K562 (cell line): Measurements from ENCODE around the gene HPCAL1. TPM values are rescaled to one million over a fixed set of nuclear protein-coding genes. Genes with fewer than 3 reads are reported as not detected.

Experiments
- DMBX1 ChIP-seq: fragments of 250-450 bp; sonication (Bioruptor Pico); IDR thresholded peaks from 2 replicates; pipeline ENCODE4 v1.8.0; 2022; ENCODE audit warnings: inconsistent platforms, mild to moderate bottlenecking, moderate library complexity, borderline replicate concordance
- FOXP4 ChIP-seq: sonication (generic); formaldehyde crosslinking; IDR thresholded peaks from 2 replicates; pipeline ENCODE4 v1.8.0; 2022; ENCODE audit warnings: mild to moderate bottlenecking, missing genetic modification reagents, borderline replicate concordance
- GABPA ChIP-seq: fragments of 200-800 bp; sonication (Bioruptor generic); conservative IDR thresholded peaks from 2 replicates; pipeline ENCODE4 v1.6.1; 2016; ENCODE audit warnings: low read depth, missing genetic modification characterization, missing compliant biosample characterization
- KDM1A ChIP-seq, 2 experiments: fragments of 450-650 bp; IDR thresholded peaks; 2 replicates each; pipeline ENCODE4 v1.6.1; 2016; ENCODE audit warnings: mild to moderate bottlenecking in 2 of 2
- MYBL2 ChIP-seq, 2 experiments: fragments of 450-650 bp in 1 of 2; sonication (generic) in 1 of 2; formaldehyde crosslinking in 1 of 2; IDR thresholded peaks; 2 replicates each; pipeline versions ENCODE4 v1.6.1 to v1.8.1; 2017 to 2022; ENCODE audit warnings: borderline replicate concordance in 1 of 2, inconsistent platforms in 1 of 2, low read depth in 1 of 2, mild to moderate bottlenecking in 1 of 2, missing genetic modification reagents in 1 of 2, moderate library complexity in 1 of 2
- RREB1 ChIP-seq: fragments of 250-450 bp; sonication (Bioruptor Pico); IDR thresholded peaks from 2 replicates; pipeline ENCODE4 v1.4.0; 2020
- SMAD3 ChIP-seq: fragments of 450-650 bp; formaldehyde crosslinking; conservative IDR thresholded peaks from 2 replicates; pipeline ENCODE4 v1.4.0; 2020; ENCODE audit warnings: mild to moderate bottlenecking
- SMAD4 ChIP-seq: fragments of 250-450 bp; sonication (Bioruptor Pico); conservative IDR thresholded peaks from 2 replicates; pipeline ENCODE4 v1.8.0; 2021; ENCODE audit warnings: inconsistent platforms, mild to moderate bottlenecking, moderate library complexity
- SRSF3 ChIP-seq: fragments of 200-400 bp; formaldehyde crosslinking; IDR thresholded peaks from 2 replicates; pipeline ENCODE4 v1.6.1; 2016; ENCODE audit warnings: mild to moderate bottlenecking, low read length, moderate library complexity; ENCODE audit not compliant: insufficient read depth
- TFE3 ChIP-seq: fragments of 450-650 bp; formaldehyde crosslinking; IDR thresholded peaks from 2 replicates; pipeline ENCODE4 v1.4.0; 2020; ENCODE audit warnings: mild to moderate bottlenecking, mixed read lengths
- VEZF1 ChIP-seq: fragments of 200-800 bp; sonication (Bioruptor generic); IDR thresholded peaks from 2 replicates; pipeline ENCODE4 v1.6.1; 2017; ENCODE audit warnings: missing genetic modification characterization, missing compliant biosample characterization
- ZBTB12 ChIP-seq: fragments of 250-450 bp; sonication (Bioruptor Pico); IDR thresholded peaks from 2 replicates; pipeline ENCODE4 v1.4.0; 2020
- ZBTB7A ChIP-seq: IDR thresholded peaks from 2 replicates; pipeline ENCODE4 v1.6.1; 2011; ENCODE audit warnings: low read depth, mild to moderate bottlenecking, low read length, moderate library complexity, borderline replicate concordance; ENCODE audit not compliant: control insufficient read depth
- ZFPM2 ChIP-seq: fragments of 250-450 bp; sonication (Bioruptor Pico); IDR thresholded peaks from 2 replicates; pipeline ENCODE4 v1.5.1; 2022; ENCODE audit warnings: mild to moderate bottlenecking
- polyA plus RNA-seq, 8 experiments: library from polyadenylated mRNA; depleted of rRNA in 4 of 8; stranded (reverse) in 5 of 8; unstranded in 3 of 8; fragments of >200 nt; fragmentation: Nextera tagmentation in 2 of 8; fragmentation: Illumina TruSeq in 1 of 8; extraction: Ambion mirVana in 2 of 8; extraction: Trizol in 1 of 8; gene quantifications; 2 replicates each; pipeline versions ENCODE4 v1.2.1 to v1.2.3, GENCODE V29; 2011 to 2014; ENCODE audit warnings: inconsistent platforms in 1 of 8, missing spikeins in 1 of 8
- total RNA-seq, 7 experiments: library from RNA; depleted of rRNA in 6 of 7; stranded (reverse); fragments of >200 nt in 6 of 7; fragmentation: Illumina TruSeq in 2 of 7; extraction: Trizol in 2 of 7; gene quantifications; 2 replicates each; pipeline versions ENCODE4 v1.2.1 to v1.2.3, GENCODE V29; 2011 to 2021; ENCODE audit warnings: low replicate concordance in 1 of 7

HPCAL1 gene
- total and polyA plus RNA-seq, 9 of the 15 experiments (the other 6 are each of a cell fraction or from before 2014, with no cell fraction given): 2.7 to 65.5 (median 23.9) TPM

GRCh38 chr2:10297959-10298531, 4.7 kb upstream of the HPCAL1 start (continued):
- TF ChIP-seq RREB1 (0 out of 2 replicates have a peak, but pooled peaks have one; percentile 19), FOXP4 (CRISPR knock-in tag) (no peak), SMAD4 (CRISPR knock-in tag) (no peak), VEZF1 (CRISPR knock-in tag) (peak; percentile 58), GABPA (no peak), ZFPM2 (CRISPR knock-in tag) (no peak), MYBL2 (IDR thresholded peaks at IDR 0.05; ENCODE audit: low read depth) (no peak), MYBL2 (CRISPR knock-in tag; IDR thresholded peaks at IDR 0.05; ENCODE audit: borderline replicate concordance) (no peak), ZBTB7A (peak; percentile 70; the same call in 1 of the 2 replicates), SRSF3 (no peak), ZBTB12 (CRISPR knock-in tag) (no peak), KDM1A (IDR thresholded peaks at IDR 0.05) (peak; percentile 49 to 65; a peak in 2 of 4 replicates), TFE3 (CRISPR knock-in tag) (no peak), SMAD3 (no peak), DMBX1 (CRISPR knock-in tag) (no peak)
